C1 segment of cervical spinal cord (tissue), 14 donors: ENCODE measurements around the gene USP9X.
"Not testable (repeated sequence)": the region's sequence is repeated elsewhere in the genome, so short reads cannot be mapped to it uniquely, and the experiment has no call there.

Source experiments
- DNase-seq, 14 donors: peaks; one replicate each; lab custom pipeline; 2025; lab: John Stamatoyannopoulos, UW

The USP9X gene

GRCh38 chrX:41122664-41123257 lies 37.5 kb downstream of the USP9X start:
- no peak for DNase-seq

GRCh38 chrX:41127477-41128192 lies 42.4 kb downstream of the USP9X start:
- no peak for DNase-seq

- DNase-seq: no peak
Observed at GRCh38 chrX:41128955-41129354, 43.7 kb downstream of the USP9X start.

- DNase-seq: no peak
Observed at GRCh38 chrX:41131766-41132165, 46.5 kb downstream of the USP9X start.

GRCh38 chrX:41133551-41133950 lies 48.3 kb downstream of the USP9X start:
- DNase-seq: no peak

- DNase-seq: no peak
Observed at GRCh38 chrX:41137589-41137988, 52.3 kb downstream of the USP9X start.

GRCh38 chrX:41142130-41142910 lies 57.1 kb downstream of the USP9X start:
- no peak for DNase-seq

GRCh38 chrX:41144873-41145272 lies 59.6 kb downstream of the USP9X start:
- DNase-seq: no peak

GRCh38 chrX:41145920-41146608 lies 60.8 kb downstream of the USP9X start:
- no peak for DNase-seq

- DNase-seq: no peak
Observed at GRCh38 chrX:41148553-41148952, 63.3 kb downstream of the USP9X start.

GRCh38 chrX:41150043-41150442 lies 64.8 kb downstream of the USP9X start:
- no peak for DNase-seq

- not testable (repeated sequence) for DNase-seq
Observed at GRCh38 chrX:41151726-41152125, 66.5 kb downstream of the USP9X start.

- DNase-seq: no peak
Observed at GRCh38 chrX:41152221-41152620, 67.0 kb downstream of the USP9X start.

GRCh38 chrX:41153448-41153847 lies 68.2 kb downstream of the USP9X start:
- DNase-seq: no peak

GRCh38 chrX:41153957-41154356 lies 68.7 kb downstream of the USP9X start:
- no peak for DNase-seq

- no peak for DNase-seq
Observed at GRCh38 chrX:41164449-41164848, 79.2 kb downstream of the USP9X start.

GRCh38 chrX:41167888-41168287 lies 82.6 kb downstream of the USP9X start:
- DNase-seq: no peak

- no peak for DNase-seq
Observed at GRCh38 chrX:41176263-41176662, 91.0 kb downstream of the USP9X start.

- DNase-seq: no peak
Observed at GRCh38 chrX:41177297-41177696, 92.1 kb downstream of the USP9X start.

- DNase-seq: no peak
Observed at GRCh38 chrX:41178201-41178600, 93.0 kb downstream of the USP9X start.

- peak in 5 of 14 donors; percentile 0 to 4 (median 2) for DNase-seq
Observed at GRCh38 chrX:41180194-41180908, 95.1 kb downstream of the USP9X start.
